Heart right ventricle (tissue), 16 donors: Measurements from ENCODE around the gene TVP23A. TPM values are rescaled to one million over a fixed set of nuclear protein-coding genes. Genes with fewer than 3 reads are reported as not detected.
A peak's percentile ranks its signal among the peaks of the same experiment; 100 is the strongest.
"Not testable (repeated sequence)": the region's sequence is repeated elsewhere in the genome, so short reads cannot be mapped to it uniquely, and the experiment has no call there.

Experiments used
- ATAC-seq, 8 donors: fragments of 200-7000 bp; cut with Tn5 transposase; one replicate each; pipeline ENCODE4 v1.9.1; 2020; ENCODE audit warnings: mild to moderate bottlenecking in 8 of 8, moderate library complexity in 8 of 8, moderate number of reproducible peaks in 1 of 8
- DNase-seq, 2 donors: peaks; one replicate each; pipeline ENCODE4 v3.0.0-alpha.2; 2020
- H3K27ac ChIP-seq, 10 donors: fragments of 200-600 bp; sonication (generic) in 2 of 10; one replicate each; pipeline versions ENCODE4 v1.5.0 to v1.8.0; 2020 to 2022; ENCODE audit warnings: mild to moderate bottlenecking in 3 of 10
- H3K27me3 ChIP-seq, 7 donors: fragments of 200-600 bp; one replicate each; pipeline ENCODE4 v1.8.0; 2021 to 2022; ENCODE audit warnings: mild to moderate bottlenecking in 2 of 7
- H3K36me3 ChIP-seq, 9 donors: fragments of 200-600 bp; sonication (generic) in 1 of 9; one replicate each; pipeline versions ENCODE4 v1.5.0 to v1.8.0; 2020 to 2022; ENCODE audit warnings: mild to moderate bottlenecking in 2 of 9
- H3K4me1 ChIP-seq, 9 donors: fragments of 200-600 bp; sonication (generic) in 1 of 9; one replicate each; pipeline versions ENCODE4 v1.5.0 to v1.8.0; 2020 to 2022; ENCODE audit warnings: mild to moderate bottlenecking in 4 of 9
- H3K4me3 ChIP-seq, 10 donors: fragments of 200-600 bp; sonication (generic) in 2 of 10; one replicate each; pipeline versions ENCODE4 v1.5.0 to v1.8.0; 2020 to 2022; ENCODE audit warnings: mild to moderate bottlenecking in 7 of 10, moderate library complexity in 2 of 10
- H3K9me3 ChIP-seq, 11 donors: fragments of 200-600 bp in 10 of 11; sonication (generic) in 2 of 11; one replicate each; pipeline versions ENCODE4 v1.5.0 to v1.8.0; 2013 to 2022; ENCODE audit warnings: mild to moderate bottlenecking in 2 of 11, control low read depth in 1 of 11, moderate library complexity in 1 of 11
- WGBS, 2 donors: extraction: QIAGEN DNeasy Blood & Tissue Kit; methylation state at CpG; one replicate each; pipeline ENCODE4 v1.1.7; 2013; ENCODE audit warnings: inconsistent platforms in 1 of 2; 5-methylcytosine and 5-hydroxymethylcytosine counted together
- intact Hi-C, 10 donors: fragments of 100-400 bp; cut with DNase I; formaldehyde crosslinking; loops; one replicate each; pipeline versions ENCODE4 v1.11.1 to v1.14.2; 2022
- polyA plus RNA-seq, 2 donors: library from polyadenylated mRNA; stranded (reverse); fragments of 200-250 nt; gene quantifications; one replicate each; pipeline ENCODE4 v1.2.3, GENCODE V29; 2013
- total RNA-seq, 10 donors: library from RNA; stranded (reverse); fragmentation: NEBNext Ultra II Directional in 3 of 10; extraction: Animal tissue kit (Norgen Biotek cat#: 25700) in 3 of 10; gene quantifications; one replicate each; pipeline versions ENCODE4 v1.2.1 to v1.2.4, GENCODE V29; 2021 to 2023
- TF ChIP-seq, protein P1 (sequence below), 9 donors: fragments of 200-600 bp; sonication (generic) in 2 of 9; IDR thresholded peaks; one replicate each; pipeline versions ENCODE4 v1.5.0 to v1.8.0; 2021 to 2022; ENCODE audit warnings: antibody characterized with exemption in 9 of 9, mild to moderate bottlenecking in 5 of 9, moderate library complexity in 1 of 9
- donor health status: Arrhythmogenic right ventricular cardiomyopathy.
- donor health status: ischemic (EF 13 %, LVEDD 7.1; RV severe dilation, severe dysfunction).
- donor health status: healthy with polysubstance abuse.
- donor health status: DM: no; HTN: yes; CAD: no.
- donor health status: DM: no; HTN: no; CAD: no.
- donor health status: ischemic (EF 25% LVEDD 6.9; RV normal size, moderate dysfunction).
- donor health status: ischemic (EF 25% LVEDD 5.7; RV mildly dilated, moderate dysfunction).
- donor health status: healthy.
- donor health status: DM: yes; HTN: yes; CAD: no.
- donor health status: Ischemic cardiomyopathy.
- donor health status: ischemic (EF 35%, LVEDD 5.7; RV mildly dilated, moderate dysfunction).
- donor health status: nonischemic (EF 11% LVEDD 7.7; RV severe dilation, severe dysfunction).
- donor health status: DM: yes; HTN: yes; CAD: no.
- donor health status: PGD.
- donor health status: ischemic (EF 29% LVEDD 5.4; RV normal size, mild dysfunction).
- donor health status: nonischemic (EF 23%, LVEDD 6.1; RV moderate dilation, normal function).

The TVP23A gene
- total and polyA plus RNA-seq, 12 donors: 0.04 to 0.44 (median 0.18) TPM; not detected in 5

DNA sequence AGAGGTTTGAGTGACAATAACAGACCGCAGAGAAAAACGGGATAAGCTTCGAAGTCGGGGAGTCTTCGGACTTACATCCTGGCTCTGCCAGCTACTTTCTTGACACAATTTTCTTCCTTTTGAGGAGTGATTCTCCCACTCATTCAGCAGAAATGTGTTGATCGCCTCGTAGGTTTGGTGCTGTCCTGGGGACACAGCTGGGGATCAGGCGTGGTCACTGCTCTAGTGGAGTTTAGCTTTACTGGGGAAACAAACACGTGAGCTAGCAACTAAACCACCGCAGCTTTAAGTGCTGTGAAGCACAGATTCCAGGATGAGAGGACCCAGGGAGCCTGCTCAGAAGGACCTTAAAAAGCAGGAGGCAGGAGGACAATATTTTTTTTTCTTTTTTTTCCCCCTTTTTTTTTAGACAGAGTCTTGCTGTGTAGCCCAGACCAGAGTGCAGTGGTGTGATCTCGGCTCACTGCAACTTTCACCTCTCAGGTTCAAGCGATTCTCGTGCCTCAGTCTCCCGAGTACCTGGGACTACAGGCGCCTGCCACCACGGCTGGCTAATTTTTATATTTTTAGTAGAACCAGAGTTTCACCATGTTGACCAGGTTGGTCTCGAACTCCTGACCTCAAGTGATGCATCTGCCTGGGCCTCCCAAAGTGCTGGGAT is 74.1 kb downstream of the TVP23A start:
- H3K9me3 ChIP-seq: no peaks in the 10 kb centered on the region
- 40% methylated on average over 17 of the region's 17 CpGs for WGBS, 2 donors
- intact Hi-C loops: loop anchor here in 7 of 10 donors (1.0 to 5.0 kb wide), 5 partner anchors 83 to 174 kb away; no protein-coding TSS in a partner anchor
- DNase-seq (no peak), ATAC-seq (peak in 6 of 8 donors; percentile 2 to 13 (median 9))
- H3K4me3 ChIP-seq: peak overlapping the region in 9 of 10 donors; percentile 43 to 69 (median 60)
- H3K36me3 ChIP-seq: peaks cover 0 to 33% (median 16%) of the 10 kb centered on the region in 9 donors
- TF ChIP-seq, protein P1, sequence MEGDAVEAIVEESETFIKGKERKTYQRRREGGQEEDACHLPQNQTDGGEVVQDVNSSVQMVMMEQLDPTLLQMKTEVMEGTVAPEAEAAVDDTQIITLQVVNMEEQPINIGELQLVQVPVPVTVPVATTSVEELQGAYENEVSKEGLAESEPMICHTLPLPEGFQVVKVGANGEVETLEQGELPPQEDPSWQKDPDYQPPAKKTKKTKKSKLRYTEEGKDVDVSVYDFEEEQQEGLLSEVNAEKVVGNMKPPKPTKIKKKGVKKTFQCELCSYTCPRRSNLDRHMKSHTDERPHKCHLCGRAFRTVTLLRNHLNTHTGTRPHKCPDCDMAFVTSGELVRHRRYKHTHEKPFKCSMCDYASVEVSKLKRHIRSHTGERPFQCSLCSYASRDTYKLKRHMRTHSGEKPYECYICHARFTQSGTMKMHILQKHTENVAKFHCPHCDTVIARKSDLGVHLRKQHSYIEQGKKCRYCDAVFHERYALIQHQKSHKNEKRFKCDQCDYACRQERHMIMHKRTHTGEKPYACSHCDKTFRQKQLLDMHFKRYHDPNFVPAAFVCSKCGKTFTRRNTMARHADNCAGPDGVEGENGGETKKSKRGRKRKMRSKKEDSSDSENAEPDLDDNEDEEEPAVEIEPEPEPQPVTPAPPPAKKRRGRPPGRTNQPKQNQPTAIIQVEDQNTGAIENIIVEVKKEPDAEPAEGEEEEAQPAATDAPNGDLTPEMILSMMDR (IDR thresholded peaks at IDR 0.05): no peak
- no peaks in the 10 kb centered on the region for H3K27me3 ChIP-seq
- peaks cover 7 to 47% (median 40%) of the 10 kb centered on the region in 9 donors for H3K4me1 ChIP-seq
- H3K27ac ChIP-seq: peak overlapping the region in 9 of 10 donors; percentile 94 to 99 (median 97)

DNA sequence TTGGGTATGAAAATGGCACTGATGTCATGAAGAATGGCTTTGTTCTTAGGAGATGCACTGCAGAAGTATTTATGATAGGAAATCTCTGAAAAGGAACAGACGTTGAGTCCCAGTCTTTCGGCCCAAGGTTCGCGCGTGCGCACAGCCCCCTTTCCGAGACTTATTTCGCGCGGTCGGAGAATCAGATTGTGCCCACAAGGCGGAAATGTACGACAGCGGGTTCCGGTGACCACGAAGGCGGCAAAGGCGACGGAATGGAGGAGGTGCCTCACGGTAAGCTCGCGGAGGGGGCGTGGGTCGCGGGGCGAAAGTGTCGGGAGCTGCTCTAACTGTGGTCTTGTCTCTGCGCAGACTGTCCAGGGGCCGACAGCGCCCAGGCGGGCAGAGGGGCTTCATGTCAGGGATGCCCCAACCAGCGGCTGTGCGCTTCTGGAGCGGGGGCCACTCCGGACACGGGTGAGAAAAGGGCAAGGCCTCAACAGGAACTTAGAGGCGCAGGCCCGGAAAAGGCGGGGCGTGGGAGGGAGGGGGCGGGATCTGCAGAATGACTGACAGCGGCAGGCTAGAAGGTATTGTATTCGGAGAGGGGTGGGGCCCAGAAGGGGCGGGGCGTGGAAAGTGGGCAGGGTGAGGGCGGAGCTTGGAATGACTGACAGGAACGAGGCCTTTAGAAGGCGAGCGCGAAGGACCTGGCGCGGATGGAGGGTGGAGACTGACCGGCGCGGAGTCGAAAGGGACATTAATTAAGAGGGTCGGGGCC is 74.8 kb downstream of the TVP23A start, which contains the start of gene NUBP1:
Gene NUBP1 (plus strand): TSS at position 233 of the 760 bp plus-strand sequence. CDS start 22 bp downstream, at position 255.
- peak; percentile 95 to 98 (median 97) for ATAC-seq
- Histone ChIP-seq H3K36me3 (peaks cover 0 to 27% (median 16%) of the 10 kb centered on the region in 9 donors), H3K9me3 (no peaks in the 10 kb centered on the region), H3K4me3 (peak within 1 kb of the TSS in 9 of 10 donors; percentile 43 to 69 (median 60)), H3K27ac (peak within 1 kb of the TSS; percentile 94 to 99 (median 97)), H3K27me3 (no peaks in the 10 kb centered on the region), H3K4me1 (peaks cover 7 to 49% (median 37%) of the 10 kb centered on the region in 9 donors)
- DNase-seq: peak; percentile 100
- 0% methylated on average over 57 of the region's 57 CpGs for WGBS, 2 donors
- intact Hi-C loops: loop anchor here in 7 of 10 donors (1.0 to 5.0 kb wide), 5 partner anchors 84 to 175 kb away; no protein-coding TSS in a partner anchor
- TF ChIP-seq, protein P1 (IDR thresholded peaks at IDR 0.05): no peak

DNA sequence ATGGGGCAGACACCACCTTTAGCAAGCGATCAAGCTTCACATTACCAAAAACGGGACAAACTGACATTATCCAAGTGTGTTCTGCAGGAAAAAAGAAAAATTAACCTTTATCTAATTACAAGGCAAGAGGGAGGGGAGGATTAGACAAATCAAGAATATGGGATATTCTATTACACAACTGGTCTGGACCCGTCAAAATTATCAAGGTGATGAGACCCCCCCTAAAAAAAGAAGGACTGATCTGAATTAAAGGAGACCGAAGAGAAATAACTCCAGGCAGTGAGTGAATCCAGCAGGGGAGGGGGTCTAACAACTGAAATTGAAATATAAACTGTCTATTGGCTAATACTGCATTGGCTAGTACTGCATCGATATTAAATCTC is 75.4 kb downstream of the TVP23A start:
- WGBS, 2 donors: 32 to 36% methylated on average over 5 of the region's 5 CpGs
- Histone ChIP-seq H3K9me3 (no peaks in the 10 kb centered on the region), H3K4me3 (peak overlapping the region in 6 of 10 donors; percentile 56 to 69 (median 64)), H3K36me3 (peaks cover 0 to 21% (median 12%) of the 10 kb centered on the region in 9 donors), H3K4me1 (peaks cover 8 to 54% (median 42%) of the 10 kb centered on the region in 9 donors), H3K27me3 (no peaks in the 10 kb centered on the region), H3K27ac (peak overlapping the region; percentile 94 to 99 (median 97))
- DNase-seq: no peak
- TF ChIP-seq, protein P1 (IDR thresholded peaks at IDR 0.05): no peak
- no peak for ATAC-seq
- intact Hi-C loops: loop anchor here in 4 of 10 donors (5.0 kb wide), 2 partner anchors 84 to 174 kb away; no protein-coding TSS in a partner anchor

DNA sequence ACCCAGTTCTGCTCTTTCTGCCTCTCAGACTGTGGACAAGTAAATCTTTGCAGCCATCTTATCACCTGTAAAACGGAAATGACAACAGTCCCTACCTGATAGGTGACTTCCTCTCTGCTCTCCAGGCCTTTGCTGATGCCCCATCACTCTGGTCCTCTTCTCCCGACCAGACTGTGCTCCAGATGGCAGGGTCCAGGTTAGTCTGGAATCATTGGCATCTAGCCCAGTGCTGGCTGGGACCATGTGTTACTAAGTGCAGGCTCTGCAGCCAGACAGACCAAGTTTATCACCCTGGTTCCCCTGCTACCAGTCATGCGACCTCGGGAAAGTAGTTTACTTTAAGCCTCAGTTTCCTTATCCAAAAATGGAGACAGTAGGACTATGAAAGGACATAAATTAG is 76.8 kb downstream of the TVP23A start:
- H3K27me3 ChIP-seq: no peaks in the 10 kb centered on the region
- peak overlapping the region; percentile 45 to 99 (median 96) for H3K27ac ChIP-seq
- peak; percentile 67 to 82 for DNase-seq
- TF ChIP-seq, protein P1 (IDR thresholded peaks at IDR 0.05): no peak
- no peak overlapping the region for H3K4me3 ChIP-seq
- peak in 4 of 8 donors; percentile 16 to 36 (median 26) for ATAC-seq
- 34 to 46% methylated on average over 4 of the region's 4 CpGs for WGBS, 2 donors
- intact Hi-C loops: loop anchor here in 4 of 10 donors (5.0 kb wide), 2 partner anchors 85 to 175 kb away; no protein-coding TSS in a partner anchor
- peaks cover 13 to 66% (median 56%) of the 10 kb centered on the region in 9 donors for H3K4me1 ChIP-seq
- no peaks in the 10 kb centered on the region for H3K9me3 ChIP-seq
- H3K36me3 ChIP-seq: peaks cover 0 to 8% (median 0%) of the 10 kb centered on the region in 9 donors

DNA sequence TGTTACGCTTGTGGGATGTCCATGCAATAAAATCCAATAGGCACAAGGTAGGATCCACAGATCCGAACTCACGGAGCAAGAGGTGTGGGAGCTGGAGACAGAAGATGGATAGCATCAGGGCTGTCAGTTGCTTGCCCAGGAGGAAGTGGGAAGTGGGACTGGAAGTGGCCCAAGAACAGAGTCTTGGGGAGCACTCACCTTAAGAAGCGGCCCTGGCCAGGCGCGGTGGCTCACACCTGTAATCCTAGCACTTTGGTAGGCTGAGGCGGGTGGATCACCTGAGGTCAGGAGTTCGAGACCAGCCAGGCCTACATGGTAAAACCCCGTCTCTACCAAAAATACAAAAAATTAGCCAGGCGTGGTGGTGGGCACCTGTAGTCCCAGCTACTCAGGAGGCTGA is 77.3 kb downstream of the TVP23A start:
- H3K27me3 ChIP-seq, H3K4me3 ChIP-seq, H3K36me3 ChIP-seq, H3K9me3 ChIP-seq, DNase-seq, ATAC-seq: not testable (repeated sequence)
- H3K27ac ChIP-seq: peak overlapping the region in 3 of 10 donors; percentile 22 to 94 (median 68)
- intact Hi-C loops: loop anchor here in 4 of 10 donors (5.0 kb wide), 2 partner anchors 86 to 176 kb away; no protein-coding TSS in a partner anchor
- peaks cover 13 to 62% (median 55%) of the 10 kb centered on the region in 9 donors for H3K4me1 ChIP-seq
- 93 to 95% methylated on average over 10 of the region's 10 CpGs for WGBS, 2 donors
